HG02943 (cell line): ENCODE measurements around the gene NDOR1.

Source experiments
- ATAC-seq: cut with Tn5 transposase; IDR thresholded peaks from one replicate; pipeline ENCODE4 v1.9.1; 2021; ENCODE audit warnings: mild to moderate bottlenecking, low read depth, moderate library complexity; ENCODE audit not compliant: unreplicated experiment

NDOR1 gene

DNA sequence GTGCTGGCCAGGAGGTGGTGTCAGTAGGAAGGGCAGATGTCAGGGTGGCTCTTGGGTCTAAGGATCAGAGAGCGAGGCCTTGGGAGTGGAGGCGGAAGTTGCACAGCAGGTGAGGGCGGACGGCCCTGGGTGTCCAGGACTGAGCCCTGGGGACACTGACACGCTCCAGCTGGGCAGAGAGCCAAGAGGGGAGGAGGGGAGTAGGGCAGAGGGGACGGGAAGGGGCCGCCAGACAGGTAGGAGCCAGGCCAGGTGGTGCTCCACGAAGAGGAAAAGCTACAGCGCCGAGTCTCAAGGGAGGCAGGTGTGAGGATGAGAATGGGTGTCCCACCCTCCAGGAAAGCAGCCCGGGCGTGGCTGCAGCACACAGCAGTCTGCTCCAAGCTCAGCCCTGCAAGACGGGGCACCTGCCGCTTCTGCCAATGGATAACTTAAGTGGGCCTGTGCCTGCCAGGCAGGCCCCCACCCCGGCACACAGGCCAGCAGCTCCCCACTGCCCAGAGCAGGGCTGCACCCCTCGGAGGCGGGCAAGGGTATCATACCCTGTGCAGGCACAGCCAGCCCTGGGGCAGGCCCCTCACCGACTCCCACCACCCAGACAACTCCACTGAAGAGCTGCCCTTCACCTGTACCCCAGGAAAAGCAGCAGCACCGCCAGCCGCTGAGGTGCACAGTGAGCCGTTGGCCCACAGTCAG is 9.8 kb upstream of the NDOR1 start:
- no peak for ATAC-seq

DNA sequence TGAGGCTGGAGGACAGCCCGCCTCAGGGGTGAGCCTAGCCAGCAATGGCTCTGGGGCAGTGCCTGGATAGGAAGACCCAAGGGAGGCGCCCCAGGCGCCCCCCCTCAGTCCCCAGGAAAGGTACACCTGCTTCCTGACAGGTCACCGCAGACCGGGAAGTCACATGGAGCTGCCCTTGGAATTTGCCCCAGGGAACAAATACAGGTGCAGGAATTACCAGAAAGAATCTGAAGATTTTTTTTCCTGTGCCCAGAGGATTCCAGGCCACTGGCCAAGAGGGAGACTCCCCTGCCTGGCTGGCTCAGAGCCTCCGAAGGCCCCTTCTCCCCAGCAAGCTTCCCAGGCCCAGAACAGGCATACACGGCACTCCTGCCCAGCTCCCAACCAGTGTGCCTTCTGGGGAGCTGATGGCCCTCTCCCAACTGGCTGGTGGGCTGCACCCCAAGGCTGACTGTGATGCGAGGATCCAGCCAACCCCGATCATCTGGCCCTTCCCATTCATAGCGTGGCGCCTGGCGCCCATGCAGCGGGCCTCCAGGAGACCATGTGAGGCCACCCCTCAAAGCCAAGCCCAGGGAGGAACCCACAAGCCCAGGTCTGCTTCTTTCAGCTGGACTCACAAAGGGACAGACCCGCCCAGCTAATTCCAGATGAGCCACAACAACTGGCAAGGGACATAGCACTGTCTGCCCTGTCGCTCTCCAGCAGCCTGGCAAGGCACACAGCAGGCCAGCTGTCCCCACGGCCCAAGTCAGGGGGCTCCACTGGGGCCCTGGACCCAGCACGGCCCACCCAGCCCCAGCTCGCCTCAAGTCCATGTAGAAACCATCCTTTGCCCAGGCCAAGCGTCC is 7.2 kb upstream of the NDOR1 start:
- ATAC-seq = no peak

DNA sequence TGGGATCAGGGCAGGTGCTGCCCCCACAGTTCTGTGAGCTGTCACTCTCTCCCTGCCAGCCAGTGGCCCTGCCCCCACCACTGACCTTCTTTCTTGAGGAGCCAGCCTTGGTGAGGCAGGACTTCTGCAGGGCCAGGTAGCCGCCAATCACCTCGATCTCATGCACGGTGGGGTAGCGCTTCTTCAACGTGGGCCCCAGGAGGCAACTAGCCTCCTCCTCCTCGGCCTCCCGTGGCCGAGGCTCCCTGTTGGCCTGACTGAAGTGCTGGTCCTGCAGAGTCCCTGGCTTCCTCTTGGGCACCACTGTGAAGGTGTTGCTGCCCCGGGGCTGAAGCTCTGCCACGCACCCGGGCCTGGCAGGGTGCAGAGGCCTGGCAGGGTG is 6.6 kb upstream of the NDOR1 start:
- ATAC-seq = no peak

DNA sequence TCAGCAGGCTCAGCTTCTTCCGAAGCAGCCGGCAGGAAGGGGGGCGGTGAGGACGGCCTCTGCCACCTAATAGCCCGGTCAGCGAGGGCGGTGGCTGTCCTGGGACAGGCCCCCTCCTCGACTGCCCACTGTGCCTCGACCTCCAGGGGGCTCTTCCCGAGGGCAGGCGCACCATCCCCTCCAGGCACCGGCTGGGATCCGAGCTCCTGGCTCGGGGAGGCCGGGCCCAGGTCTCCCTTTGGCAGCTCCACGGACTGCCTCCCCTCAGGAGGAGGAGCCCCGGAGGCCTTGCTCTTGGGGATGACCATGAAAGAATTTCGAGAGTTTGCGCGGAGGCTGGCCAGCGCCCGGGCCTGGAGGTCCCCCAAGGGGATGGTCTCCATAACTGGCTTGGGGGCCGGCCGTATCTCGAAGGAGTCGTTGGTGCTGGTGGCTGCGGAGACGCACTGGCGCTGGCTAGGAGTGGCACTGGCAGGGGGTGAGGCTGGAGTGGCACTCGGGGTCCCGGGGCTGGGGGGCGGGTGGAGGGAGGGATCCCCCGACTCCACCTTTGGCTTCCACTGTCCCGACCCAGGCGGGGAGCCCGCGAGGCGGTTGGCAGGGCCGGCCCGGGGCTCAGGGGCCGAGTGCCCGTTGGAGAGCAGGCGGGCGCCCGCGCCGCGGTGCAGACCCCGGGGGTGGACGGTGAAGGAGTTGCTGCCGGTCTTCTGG is 5.9 kb upstream of the NDOR1 start:
- ATAC-seq = no peak

DNA sequence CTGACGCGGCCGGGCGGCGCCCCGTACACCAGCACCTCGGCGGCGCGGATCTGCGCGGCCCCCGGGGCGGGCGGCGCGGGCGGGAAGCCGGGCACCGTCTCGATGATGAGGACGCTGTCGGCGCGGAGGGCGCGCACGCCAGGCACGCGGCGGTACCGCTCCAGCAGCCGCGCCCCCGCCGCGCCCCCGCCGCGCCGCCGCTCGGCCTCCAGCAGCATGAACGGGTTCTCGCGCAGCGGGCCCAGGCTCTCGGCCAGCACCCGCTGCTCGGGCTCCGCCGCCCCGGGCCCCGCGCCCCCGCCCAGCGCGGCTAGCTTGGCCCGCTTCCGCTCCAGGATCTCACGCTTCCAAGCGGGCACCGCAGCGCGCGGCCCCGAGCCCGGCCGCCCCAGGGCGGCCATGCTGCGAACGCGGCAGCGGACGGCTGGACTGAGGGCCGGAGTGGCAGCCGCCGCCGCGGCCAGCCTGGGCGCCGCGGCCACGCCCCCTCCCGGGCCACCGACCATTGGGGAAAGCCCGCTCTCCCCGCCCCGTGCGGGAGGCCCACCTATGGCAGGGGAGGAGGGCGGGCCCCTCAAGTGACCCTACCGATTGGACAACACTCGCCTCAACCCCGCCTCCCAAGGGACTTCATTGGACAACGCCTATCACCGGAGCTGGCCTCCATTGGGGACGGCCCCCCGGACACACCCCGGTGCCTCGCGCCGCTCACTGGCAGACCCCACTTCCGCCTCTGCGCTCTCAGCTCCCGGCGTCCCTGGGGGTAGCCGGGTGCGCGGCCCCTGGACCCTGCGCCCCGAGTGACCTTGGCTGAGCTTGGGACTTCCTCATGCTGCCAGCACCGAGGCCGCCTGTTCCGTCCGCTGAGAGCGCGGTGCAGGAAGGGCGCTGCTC is 4.9 kb upstream of the NDOR1 start, which contains the start of gene TPRN:
Gene TPRN (minus strand): TSS at position 431 of the 894 bp plus-strand sequence. CDS start 30 bp downstream, at position 401.
- ATAC-seq = peak; percentile 89

DNA sequence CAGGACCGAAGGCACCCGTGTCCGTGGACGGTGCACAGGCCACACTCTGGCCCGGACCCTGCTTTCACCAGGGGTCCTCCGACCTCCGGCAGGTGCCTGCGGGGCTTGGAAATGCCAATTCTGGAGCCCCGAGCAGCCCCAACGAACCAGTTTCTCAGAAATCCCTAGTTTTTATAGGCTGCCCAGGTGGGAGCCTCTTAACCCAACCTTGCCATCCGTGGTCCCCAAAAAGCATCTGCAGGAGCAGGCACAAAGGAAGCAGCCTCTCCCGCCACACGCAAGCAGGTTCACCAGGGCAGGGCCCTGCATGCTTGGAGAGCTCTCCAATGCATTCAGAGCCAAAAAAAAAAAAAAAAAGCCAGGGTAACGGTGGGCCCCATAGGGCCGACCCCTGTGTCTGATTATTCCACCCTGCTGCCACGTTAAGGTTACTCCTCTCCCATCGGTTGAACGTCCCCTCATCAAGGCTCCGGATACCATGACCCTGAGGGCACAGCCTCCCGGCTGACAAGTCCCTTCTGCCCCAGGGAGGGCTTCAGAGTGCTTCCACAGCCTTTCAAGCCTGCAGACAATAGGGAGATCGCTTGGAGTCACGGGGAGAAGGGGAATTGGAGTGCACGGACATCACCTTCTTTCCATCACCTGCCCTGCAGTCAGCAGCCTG is 4.2 kb upstream of the NDOR1 start:
- ATAC-seq = no peak

DNA sequence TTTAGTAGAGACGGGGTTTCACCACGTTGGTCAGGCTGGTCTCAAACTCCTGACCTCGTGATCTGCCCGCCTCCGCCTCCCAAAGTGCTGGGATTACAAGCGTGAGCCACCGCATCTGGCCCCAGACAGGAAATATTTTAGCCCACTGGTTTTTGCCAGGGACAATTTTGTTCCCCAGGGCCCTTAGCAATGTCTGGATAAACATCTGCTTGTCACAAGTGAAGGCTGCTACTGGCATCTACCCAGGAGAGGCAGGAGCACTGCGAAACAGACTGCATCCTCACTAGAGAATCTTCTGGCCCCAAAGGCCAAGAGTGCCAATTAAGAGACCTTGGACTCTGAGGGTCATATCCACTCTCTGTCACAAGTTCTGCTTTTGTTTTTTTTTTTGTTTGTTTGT is 2.5 kb upstream of the NDOR1 start:
- ATAC-seq = no peak

DNA sequence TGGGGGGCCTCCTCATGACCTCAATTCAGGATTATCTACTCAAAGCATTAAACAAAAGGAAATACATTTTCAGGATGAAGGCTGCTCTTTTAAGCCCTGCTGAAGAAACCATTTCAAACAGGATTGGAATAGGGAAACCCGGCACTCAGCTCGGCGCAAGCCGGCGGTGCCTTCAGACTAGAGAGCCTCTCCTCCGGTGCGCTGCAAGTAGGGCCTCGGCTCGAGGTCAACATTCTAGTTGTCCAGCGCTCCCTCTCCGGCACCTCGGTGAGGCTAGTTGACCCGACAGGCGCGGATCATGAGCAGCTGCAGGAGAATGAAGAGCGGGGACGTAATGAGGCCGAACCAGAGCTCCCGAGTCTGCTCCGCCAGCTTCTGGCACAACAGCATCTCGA is 772 bp upstream of the NDOR1 start:
- no peak for ATAC-seq

DNA sequence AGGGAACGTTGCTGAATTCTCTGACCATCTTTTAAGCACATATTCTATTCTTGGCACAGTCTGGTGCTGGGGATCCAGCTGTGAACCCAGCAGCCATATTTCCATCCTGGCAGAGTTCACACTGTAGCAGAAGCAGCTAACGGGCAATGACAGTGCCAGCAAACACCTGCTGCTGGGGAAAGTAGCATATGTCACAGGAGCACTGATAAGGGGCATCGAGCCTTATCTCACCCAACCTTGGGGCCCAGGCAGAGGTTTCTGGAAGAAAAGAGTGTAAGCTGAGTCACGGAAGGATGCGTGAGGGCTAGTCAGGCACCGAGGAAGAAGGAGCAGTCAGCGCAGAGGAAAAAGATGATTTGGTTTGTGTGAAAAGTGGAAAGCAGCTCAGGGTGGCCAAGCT is 1.1 kb downstream of the NDOR1 start:
- no peak for ATAC-seq

DNA sequence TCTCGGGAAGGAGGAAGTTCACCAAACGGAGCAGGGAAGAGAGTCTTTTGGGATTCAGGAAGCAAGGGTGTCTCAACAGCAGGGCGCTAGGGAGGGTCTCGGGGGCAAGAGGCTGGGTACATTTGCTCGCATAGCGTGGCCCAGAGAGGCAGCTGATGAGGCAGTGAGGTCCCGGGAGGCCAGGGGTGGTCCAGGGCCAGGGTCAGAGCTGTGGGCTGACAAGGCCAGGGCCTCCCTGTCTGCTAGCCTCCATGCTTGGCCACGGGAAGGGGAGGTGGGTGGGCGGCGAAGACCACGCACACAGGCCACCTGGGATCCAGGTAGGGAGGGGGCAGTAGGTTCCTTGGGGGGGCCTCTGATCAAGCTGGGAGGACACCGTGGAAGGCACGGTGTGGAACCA is 6.0 kb downstream of the NDOR1 start:
- no peak for ATAC-seq

DNA sequence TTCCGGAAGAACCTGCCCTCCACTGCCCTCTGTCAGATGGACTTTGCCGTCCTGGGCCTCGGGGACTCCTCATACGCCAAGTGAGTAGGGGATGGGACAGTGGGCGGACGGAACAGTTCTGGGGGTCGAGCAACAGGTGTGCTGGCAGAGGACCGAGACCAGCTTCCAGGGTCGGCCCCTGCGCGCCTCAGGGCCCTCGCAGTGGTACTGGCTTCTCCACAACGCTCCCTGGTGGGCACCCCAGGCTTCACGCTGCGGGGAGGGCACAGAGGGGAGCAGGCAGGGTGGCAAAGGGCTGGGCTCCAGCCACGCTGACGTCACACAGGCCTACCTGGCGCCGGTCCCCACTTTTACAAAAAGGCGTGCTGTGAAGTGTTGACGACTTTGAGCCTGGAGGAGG is 7.0 kb downstream of the NDOR1 start:
- no peak for ATAC-seq

DNA sequence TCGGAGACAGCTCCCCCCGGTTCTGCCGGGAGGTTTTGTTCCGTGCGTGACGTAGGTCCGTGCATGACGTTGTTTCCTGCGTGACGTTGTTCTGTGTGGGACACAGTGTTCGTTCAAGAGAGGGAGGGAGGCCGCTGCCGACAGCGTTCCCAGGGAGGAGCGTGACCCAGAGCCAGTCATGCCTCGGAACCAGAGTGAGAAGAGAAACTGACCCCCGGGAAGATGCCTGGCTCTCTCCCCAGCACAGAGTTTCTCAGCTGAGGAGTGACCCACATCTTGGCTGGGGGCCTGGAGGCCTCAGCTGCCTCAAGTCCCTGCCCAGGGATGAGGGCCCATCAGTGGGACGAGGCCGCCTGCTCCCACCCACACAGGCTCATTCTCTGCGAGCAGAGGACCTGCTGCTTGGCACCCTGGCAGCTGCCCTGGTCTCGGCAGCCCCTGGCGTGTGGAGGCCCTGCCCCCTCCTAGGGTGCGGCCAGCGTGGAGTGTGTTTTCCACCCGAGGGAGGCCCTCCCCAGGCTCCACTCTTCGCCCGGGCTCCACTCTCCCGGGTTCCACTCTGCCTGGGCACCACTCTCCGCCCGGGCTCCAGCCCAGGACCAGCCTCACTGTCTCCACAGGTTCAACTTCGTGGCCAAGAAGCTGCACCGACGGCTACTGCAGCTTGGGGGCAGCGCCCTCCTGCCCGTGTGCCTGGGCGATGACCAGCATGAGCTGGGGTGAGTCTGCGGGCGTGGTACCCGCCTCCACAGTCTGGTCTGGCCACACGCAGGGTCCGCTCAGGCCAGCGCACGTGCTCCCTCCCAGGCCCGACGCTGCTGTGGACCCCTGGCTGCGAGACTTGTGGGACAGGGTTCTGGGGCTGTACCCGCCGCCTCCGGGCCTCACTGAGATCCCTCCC is 7.9 kb downstream of the NDOR1 start:
- ATAC-seq = no peak

DNA sequence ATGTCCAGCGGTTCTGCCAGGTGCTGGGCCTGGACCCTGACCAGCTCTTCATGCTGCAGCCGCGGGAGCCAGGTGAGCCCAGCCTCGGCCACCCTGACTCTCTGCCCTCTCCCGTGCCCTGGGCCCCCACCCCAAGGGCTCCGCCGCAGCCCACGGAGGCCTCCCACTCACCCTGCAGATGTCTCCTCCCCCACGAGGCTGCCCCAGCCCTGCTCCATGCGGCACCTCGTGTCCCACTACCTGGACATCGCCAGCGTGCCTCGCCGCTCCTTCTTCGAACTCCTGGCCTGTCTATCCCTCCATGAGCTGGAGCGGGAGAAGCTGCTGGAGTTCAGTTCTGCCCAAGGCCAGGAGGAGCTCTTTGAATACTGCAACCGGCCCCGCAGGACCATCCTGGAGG is 9.1 kb downstream of the NDOR1 start:
- ATAC-seq = no peak

DNA sequence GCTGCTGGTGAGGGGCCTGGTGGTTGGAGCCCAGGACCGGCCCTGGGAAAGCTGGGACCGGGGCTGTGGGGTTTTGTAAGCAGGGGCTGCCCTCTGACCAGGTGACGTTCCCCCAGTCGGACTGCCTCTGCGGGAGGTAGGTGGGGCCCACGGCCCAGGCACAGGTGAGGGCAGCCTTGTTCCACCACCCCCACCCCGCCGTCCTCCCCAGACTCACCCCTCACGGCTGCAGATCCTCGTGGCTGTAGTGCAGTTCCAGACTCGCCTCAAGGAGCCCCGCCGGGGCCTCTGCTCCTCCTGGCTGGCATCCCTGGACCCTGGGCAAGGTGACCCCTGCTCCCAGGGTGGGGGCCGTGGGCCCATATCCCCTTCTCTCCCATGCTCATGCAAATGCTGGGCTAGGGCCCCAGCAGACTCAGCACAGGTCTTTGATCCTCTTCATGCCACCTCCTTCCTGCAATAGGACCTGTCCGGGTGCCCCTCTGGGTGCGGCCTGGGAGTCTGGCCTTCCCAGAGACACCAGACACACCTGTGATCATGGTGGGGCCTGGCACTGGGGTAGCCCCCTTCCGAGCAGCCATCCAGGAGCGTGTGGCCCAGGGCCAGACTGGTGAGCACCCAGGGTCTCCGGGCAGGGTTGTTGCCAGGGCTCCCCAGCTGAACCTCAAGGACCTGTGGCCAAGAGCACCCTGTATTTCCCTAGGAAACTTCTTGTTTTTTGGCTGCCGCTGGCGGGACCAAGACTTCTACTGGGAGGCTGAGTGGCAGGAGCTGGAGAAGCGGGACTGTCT is 9.9 kb downstream of the NDOR1 start:
- ATAC-seq = no peak

DNA sequence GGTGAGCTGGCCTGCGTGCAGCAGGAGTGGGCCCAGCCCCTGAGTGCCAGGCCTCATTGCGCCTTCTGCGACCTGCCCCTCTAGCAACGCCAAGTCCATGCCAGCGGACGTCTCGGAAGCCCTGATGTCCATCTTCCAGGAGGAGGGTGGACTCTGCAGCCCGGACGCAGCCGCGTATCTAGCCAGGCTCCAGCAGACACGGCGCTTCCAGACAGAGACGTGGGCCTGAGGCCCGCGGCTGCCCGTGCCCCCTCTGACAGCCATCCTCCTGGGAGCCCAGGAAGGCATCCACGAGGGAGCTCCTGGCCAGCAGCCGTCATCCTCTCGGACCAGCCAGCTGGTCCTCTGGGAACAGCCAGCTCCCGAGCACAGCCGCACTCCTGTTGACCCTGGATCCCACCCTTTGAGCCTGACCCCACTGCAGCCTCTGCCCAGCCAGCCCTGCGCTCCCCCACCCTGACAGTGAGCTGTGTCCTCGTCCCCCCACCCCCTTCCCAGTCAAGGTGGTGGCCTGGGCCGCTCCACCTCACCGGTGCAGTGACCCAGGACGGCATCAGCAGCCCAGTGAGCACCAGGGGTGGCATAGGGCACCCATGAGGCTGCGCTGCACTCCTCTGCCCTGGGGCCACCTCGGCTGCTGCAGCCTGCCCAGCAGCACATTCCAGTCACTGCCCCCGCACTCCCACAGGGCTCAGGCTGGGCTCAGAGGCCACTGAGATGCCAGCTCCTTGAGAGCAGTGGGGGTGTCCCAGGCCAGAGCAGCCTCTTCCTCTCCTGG is 10.9 kb downstream of the NDOR1 start:
- no peak for ATAC-seq

DNA sequence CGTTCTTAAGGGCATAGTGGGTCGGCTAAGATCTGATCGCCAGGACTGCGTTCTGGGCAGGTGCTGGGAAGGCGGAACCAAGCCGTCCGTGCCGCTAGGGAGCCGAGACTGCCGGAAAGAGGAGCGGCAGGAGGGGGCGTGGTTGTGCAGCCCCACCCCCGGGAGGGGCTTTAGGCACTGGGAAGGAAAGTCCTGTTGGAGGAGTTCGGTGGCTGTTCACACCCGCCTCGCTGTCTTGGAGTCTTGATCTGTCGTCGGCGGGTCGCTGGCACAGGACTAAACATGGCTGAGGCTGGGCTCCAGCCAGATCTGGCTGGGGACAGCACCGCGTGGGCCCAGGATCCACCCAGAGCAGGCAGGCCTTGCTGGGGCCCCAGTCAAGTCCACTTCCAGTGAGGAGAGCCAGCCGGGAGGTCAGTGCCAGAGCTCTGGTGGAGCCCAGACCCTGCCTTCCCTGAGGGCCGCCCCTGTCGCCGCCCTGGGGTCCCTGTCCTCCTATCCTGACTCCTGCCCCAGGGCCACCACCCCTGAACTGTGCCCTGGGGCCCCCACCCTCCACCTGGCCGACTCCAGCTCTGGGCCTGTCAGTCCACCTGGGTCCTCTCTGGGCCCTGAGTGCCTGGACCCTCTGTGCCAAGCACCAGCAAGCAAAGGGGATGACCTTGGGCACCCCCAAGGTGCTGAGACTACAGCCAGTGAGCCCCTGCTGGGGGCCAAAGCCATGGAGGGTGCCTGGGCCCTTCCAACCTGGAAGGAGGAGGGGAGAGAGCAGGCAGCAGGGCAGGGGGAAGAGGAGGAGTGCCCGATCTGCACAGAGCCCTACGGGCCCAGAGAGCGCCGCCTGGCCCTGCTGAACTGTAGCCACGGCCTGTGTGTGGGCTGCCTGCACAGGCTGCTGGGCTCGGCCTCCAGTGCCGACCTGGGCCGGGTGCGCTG is 12.0 kb downstream of the NDOR1 start:
- ATAC-seq = no peak
